Ishikawa (cell line): ENCODE data around the gene PEAK1.

Experiments
- CEBPB ChIP-seq: IDR thresholded peaks from 2 replicates; pipeline ENCODE4 v1.6.1; 2012
- YY1 ChIP-seq: IDR thresholded peaks from 2 replicates; pipeline ENCODE4 v1.6.1; 2012; ENCODE audit warnings: low read depth
- ZBTB7A ChIP-seq: IDR thresholded peaks from 2 replicates; pipeline ENCODE4 v1.6.1; 2012; ENCODE audit warnings: low read depth

DNA sequence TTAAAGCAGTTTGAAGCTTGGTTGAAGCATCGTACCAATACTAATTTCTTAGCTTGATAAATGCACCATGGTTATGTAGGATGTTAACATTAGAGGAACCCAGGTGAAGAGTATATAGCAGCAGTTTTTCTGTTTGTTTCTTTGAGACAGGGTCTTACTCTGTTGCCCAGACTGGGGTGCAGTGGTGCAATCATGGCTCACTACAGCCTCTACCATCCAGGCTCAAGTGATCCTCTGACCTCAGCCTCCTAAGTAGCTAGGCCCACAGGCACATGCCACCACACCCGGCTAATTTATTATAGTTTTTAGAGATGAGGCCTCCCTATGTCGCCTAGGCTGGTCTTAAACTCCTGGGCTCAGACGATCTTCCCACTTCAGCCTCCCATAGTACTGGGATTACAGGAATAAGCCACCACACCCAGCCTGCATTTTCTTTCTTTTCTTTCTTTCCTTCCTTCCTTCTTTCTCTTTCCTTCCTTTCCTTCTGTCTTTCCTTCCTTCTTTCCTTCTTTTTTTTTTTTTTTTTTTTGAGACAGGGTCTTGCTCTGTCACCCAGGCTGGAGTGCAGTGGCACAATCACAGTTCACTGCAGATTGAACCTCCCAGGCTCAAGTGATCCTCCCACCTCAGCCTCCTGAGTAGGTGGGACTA, 6.1 kb downstream of the PEAK1 start:
- TF ChIP-seq YY1 (no peak), ZBTB7A (no peak), CEBPB (no peak)
